SIG-M5 (cell line): ENCODE data around the gene MYLK.

Experiments
- DNase-seq: peaks from one replicate; lab custom pipeline; 2025; lab: John Stamatoyannopoulos, UW

Gene MYLK

DNA sequence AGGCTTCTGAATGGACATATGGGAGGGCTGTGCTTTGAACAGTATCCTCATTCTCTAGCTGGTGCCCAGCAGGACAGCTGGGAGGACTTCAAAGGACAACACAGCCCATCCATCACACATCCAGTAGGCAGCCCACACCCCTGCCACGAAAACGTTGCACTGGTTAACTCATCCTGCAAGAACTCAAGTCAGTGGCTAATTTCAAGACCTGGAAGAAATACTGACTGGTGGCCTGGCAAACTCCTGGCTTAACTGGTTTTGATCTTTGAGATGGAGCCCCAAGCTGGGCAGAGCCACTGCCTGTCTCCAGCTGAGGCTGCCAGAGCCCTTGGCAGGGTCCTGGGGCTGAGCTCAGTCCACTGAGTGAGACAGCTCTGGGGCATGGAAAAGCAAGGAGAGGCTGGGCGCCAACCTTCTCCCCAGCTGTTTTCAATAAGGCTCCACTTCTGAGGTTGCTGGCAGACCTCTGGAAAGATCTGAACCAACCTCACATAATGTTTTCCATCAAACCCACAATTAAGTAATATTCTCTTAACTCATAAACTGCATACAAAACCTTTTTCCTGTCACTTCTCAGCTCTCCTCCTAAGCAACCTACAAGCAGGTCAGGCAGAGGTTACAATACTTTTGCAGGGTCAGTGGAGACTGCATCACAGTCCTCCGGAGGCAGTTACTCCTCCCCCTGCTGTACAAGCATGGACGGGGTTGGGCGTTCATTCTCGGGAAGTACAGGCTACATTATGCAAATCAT, 110.3 kb downstream of the MYLK start:
- DNase-seq: no peak

DNA sequence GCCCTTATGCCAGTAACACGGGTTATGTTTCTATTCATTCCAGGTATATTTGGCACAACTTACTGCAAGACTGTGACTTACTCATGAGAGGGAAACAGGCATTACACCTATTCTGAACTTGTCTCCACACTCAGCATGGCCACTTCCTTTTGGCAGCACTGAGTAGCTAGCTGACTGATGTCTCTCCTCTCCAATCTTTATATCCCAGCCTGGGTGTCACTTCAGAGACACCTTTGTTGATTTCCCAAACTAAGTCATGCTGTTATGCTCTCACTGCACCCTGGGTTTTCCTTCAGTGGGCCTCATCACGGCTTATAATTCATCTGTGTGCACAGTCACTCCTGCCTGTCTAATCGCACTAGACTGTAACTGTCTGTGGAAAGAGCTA, 114.8 kb downstream of the MYLK start:
- no peak for DNase-seq

DNA sequence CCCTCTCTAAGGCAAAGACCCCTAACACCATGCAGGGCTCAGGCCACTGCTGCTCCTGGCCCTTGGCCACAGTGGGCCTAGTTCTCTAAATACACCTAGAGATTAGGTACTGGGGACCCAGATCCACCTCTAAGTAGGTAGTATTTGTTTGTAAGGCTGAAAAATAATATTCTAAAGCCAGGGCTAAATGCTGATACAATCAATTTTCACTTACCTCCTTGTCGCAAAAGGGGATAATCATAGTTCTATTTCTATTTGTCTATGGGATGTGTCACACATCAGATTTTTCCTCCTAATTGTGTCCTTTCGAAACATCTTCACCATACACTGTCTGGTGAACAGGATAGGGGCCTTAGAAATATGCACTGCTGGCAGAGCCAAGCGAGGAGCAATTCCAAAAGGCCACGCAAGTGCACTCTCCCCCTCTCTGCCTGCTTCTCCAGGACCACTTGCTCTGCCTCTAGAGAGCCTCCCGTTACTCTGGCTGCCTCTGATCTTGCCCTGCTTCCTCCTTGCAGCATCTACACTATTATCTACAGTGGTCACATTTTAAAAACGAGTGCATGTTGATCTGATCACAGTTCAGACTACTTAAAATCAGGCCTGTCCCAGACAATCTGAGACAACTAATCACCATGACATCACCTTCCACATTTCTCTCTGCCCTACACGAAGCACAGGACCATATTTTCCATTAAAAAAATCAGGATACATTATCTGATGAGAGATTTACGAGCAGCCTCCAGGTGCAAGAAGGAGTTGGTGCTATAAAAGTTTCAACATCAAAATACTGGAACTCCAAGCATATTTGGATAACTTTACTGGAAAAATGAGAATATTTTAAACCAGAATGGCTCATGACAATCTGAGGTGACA, 115.4 kb downstream of the MYLK start:
- no peak for DNase-seq

DNA sequence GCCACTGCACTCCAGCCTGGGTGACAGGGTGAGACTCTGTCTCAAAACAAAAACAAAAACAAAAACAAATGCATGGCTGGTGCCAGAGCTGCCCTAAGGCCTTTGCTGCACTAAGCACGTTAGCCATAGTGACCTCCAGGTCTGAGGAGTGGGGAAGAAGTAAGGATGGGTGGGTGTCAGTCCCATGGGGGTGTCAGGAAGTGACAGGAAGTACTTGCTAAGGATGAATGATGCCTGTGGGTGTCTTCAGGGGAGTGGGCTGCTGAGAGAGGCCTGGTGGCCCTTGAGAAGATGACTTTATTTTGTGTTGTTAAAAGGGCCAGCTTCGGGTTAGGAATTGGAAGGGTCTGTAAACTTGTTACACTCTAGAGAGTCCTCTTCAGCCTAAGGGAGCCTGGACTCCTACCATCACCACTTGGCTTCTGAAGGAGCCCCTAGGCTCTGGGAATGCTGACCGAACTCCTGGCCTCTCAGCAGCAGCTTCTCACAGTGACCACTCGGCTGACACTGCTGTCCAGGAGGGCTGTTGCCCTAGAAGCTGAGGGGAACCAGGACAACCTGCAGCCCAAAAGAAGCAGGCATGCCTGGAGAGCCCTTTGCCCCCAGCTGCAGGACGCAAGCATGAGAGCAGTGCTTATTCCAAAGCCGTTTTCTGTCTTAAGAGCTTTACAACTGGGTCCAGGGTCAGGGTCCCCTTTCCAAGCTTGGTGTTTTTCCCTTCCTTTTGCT, 116.4 kb downstream of the MYLK start:
- no peak for DNase-seq

DNA sequence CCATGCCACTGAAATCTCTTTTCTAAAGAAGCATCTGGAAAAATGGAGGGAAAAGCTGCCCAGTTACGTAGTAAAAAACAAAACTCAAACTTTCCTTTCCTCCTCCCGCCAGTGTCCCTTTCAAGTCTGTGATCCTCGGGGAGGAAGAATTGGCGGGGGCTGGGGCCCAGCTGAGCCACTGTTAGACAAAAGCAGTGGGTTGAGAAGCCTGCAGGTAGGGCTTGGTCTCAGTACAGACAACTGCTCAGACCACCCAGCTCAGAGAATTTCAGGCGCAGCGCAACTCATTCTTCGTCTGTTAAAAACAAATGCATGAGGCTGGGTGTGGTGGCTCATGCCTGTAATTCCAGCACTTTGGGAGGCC, 117.1 kb downstream of the MYLK start:
- DNase-seq: no peak

DNA sequence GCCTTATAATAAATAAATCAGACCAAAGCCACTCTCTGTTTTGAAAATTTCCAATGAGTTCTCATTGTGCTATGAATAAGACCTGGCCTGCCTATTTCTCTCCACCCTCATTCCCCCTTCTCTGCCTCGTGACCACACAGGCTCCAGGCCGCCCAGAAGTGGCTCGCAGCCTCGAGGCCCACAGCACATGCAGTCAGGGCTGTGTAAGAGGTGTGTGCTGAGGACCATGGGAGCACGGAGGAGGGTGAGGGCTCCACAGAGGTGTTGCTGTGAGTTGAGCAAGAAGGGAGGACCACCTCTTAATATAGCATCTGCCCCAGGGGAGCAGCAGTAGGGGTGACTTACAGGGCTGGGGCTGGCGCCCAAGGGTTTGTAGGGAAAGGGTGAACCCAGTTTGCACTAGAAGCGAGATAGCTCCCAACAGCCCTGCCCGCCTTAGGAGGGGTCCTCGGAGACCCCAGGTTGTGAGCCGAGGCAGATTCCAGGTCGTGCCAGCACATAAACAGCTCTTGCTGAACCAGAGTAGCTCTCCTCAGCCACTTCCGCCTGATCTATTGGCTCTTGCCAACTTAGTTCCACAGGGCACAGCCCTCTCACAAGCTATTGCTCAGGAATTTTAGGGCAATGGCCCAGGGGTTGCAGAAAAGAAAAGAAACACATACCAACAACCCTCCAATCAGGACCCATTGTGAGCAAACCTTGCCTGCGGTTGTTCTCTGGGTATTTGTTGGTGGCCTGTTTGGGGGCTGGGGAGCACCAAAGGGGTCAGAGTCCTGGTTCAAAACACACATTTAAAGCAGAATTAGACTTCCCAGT, 117.7 kb downstream of the MYLK start:
- DNase-seq: no peak

DNA sequence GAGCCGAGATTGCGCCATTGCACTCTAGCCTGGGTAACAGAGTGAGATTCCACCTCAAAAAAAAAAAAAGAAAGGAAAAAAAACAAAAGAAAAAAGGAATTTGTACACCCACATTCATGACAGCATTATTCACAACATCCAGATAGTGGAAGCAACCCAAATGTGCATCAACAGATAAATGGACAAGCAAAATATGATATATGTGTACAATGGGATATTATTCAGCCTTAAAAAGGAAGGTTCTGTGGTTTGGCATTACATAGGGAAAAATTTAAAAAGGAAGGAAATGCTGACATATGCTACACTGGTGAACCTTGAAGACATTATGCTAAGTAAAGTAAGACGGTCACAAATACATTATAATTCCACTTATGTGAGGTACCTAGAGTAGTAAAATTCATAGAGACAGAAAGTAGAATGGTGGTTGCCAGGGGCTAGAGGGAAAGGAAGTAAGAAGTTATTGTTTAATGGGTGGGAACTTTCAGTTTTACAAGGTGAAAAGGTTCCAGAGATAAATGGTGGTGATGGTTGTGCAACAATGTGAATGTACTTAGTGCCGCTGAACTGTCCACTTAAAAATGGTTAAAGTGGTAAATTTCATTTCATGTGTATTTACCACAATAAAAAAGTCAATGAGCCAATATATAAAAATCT, 118.5 kb downstream of the MYLK start:
- no peak for DNase-seq

DNA sequence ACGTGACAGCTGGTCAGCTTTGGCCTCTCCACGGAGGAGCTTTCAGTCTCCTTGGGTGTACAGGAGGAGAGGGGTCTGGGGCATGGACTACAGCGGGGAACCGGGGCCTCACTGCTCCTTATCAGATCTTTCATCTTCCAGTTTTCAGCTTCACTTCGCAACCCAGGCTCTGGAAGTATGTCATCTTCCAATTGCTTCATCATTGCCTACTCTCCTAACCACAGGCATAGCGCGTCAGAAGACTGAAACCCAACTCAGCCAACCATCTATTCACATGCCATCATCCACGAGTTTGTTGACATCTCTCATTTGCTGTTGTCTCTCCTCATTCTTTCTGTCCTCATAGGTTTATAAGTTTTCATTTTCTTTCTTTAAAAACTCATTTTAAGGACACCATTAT, 119.5 kb downstream of the MYLK start:
- DNase-seq: no peak

GRCh38 chr3:123762805-123763204, 121.3 kb downstream of the MYLK start:
- DNase-seq: no peak

DNA sequence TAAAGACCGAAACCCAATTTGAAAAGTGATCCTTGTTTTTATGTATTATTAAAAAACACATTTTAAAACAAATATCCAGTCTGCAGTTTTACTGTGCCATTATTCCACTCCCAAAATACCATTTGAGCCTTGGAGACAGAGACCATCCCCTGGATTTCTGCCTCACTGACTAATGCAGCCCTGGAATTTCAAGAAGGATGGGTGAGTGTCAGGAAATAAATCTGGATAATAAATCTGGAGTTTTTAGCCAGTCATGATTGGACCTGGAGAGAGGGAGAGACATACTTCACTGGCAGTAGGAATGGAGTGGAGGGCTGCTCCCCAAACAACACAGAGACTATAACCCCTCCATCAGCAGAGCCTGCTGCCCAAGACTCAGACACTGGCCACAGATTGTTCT, 123.3 kb downstream of the MYLK start:
- no peak for DNase-seq

- no peak for DNase-seq
These were observed 124.3 kb downstream of the MYLK start for GRCh38 chr3:123759871-123760270.

- no peak for DNase-seq
These were observed 124.8 kb downstream of the MYLK start for GRCh38 chr3:123759311-123759710.

- no peak for DNase-seq
These were observed 126.0 kb downstream of the MYLK start for GRCh38 chr3:123758081-123758564.

GRCh38 chr3:123757281-123757940, 126.7 kb downstream of the MYLK start:
- DNase-seq: peak; percentile 57

GRCh38 chr3:123755501-123755900, 128.6 kb downstream of the MYLK start:
- DNase-seq: no peak

DNA sequence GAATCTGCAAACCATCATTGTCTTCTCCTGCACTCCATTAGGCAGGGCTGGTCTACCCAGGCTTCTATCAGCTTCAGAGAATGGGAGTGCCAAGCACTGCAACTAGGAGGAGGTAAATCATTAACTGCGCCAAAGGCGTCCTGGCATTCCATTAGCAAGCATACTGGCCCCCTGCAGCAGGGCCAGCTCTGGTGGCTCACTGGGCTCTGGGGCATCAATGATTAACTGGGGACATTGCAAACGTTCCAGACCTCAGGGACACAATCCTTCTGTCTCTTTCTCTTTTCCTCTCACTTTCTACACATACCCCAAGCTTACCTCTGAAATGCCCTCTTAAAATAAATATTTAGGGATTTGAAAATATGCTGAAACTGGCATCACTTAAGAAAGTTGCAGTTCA, 129.0 kb downstream of the MYLK start:
- no peak for DNase-seq

DNA sequence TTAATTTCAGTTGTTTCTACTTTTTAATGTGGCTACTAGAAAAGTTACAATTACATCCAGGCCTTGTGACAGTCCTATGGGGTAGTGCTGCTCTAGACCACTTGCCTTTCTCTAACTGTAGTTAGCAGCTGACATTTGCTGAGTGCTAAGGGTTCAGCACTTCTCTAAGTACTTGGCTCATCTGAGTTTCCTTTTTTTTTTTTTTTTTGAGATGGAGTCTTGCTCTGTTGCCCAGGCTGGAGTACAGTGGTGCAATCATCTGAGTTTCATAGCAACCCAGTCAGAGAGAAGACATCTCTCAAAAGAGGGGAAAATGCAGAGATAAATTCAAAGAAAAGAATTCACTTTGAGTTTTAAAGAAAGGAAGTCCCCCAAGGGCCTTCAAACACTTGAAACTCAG, 130.8 kb downstream of the MYLK start:
- no peak for DNase-seq

DNA sequence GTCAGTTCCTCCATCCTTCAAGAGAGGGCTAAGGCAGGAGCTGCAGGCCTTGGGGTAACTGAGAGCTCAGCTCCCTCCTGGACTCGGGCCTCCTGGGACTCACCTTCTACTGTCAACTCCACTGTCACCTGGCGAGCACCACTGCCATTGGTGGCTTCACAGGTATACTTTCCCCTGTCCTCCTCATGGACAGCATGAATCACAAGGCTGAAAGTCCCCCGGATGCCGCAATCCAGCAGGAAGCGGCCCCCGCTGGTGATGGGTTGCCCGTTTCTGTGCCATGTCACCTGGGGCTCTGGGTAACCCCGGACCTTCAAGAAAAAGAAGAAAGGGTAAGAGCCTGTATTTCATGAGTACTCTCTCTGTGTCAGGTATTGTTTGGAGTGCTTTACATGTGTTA, 131.9 kb downstream of the MYLK start:
- DNase-seq: no peak

GRCh38 chr3:123751433-123751832, 132.7 kb downstream of the MYLK start:
- no peak for DNase-seq

- DNase-seq: no peak
These were observed 133.3 kb downstream of the MYLK start for GRCh38 chr3:123750659-123751420.
